ENCODE measurements around the gene IGFBP1.

Gene IGFBP1

DNA sequence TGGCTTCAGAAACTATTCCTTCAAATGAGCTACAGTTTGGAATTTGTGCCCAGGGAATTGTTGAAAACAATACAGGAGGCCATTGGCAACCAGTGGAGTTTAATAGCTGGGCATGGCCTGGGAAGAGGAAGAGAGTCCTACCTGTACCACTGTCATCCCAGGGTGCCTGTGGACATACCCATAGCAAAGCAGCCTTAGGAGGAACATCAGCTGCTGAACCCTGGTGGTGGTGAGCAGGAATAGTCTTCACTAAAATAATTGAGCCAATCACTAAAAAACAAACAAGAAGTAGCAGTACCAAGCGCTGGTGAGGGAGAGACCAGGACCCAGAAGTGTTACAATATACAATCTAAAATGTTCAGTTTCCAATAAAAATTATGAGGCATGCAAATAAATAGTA lies 14.5 kb downstream of the IGFBP1 start:
- no peak for DNase-seq (ENCODE audit: low read depth in 2 of 2)

DNA sequence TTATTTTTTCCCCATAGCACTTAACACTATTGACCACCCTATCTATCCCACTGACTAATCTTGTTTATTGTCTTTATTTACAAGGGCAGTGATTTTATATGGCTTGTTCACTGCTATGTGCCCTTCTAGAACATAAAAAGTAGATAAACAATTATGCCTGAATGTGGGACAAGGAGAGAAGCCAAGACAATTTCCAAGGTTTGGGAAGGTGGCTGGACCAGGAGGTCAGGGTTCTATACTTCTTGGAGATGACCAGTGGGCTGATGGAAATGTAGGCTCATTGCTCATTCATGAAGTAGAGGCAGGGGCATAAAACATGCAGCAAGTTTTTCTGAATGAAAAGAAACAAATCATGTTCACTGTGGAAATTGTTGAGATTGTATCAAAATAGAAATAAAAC lies 21.3 kb downstream of the IGFBP1 start:
- no peak for DNase-seq (ENCODE audit: low read depth in 2 of 2)

DNA sequence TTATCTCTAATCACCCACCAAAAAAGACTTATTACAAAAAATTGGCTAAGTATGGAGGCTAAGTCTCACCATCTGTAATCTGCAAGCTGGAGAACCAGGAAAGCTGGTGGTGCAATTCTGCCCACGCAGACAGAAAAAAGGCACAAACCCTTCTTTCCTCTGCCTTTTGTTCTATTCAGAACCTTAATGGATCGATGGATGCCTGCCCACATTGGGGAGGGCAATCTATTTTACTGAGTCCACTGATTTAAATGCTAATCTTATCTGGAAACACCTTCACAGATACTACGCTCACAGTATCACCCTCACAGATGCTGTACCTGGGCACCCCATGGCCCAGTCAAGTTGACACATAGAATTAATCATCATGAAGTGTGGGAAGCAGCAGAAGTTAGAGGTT lies 22.6 kb downstream of the IGFBP1 start:
- no peak for DNase-seq (ENCODE audit: low read depth in 2 of 2)

- DNase-seq (ENCODE audit: low read depth in 2 of 2) = no peak
Measured at GRCh38 chr7:45911311-45911710, 23.0 kb downstream of the IGFBP1 start.

GRCh38 chr7:45912972-45913371 lies 24.7 kb downstream of the IGFBP1 start:
- no peak for DNase-seq (ENCODE audit: low read depth in 2 of 2)

DNA sequence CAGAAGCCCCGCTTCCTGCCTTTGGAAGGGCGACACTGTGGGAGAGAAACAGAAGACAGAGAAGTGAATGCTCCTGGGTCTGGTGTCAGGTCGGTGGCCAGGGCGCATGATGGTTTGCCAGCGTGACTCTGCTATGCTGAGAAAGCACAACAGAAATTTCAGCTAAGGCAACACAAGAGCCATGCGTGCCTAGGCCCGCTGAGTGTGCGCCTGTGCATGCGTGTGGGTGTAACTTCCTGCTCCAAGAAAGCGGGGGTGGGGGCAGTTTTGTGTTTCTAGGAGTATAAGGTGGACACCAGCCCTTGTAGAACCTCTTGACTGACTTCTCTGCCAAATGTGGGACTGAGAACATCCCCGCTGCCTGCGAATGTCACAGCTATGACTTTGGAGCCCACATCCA lies 26.6 kb downstream of the IGFBP1 start:
- no peak for DNase-seq (ENCODE audit: low read depth in 2 of 2)

DNA sequence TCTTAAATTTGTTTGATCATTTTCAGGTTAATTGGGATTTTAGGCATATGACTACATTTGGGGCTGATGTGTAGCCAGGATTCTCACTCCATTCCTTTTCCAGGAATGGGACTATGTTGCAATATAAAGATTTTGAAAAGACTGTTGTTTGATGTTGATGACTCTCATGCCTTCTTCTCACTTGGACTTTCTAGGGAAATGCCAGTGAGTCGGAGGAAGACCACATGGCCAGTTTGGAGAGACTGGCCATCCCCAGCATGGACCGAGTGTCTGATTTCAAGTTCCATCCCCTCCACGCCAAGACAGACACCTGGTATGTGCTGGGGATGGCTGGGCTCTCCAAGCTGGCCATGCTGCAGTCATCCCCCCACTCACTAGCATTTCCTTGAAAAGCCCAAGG lies 27.3 kb downstream of the IGFBP1 start:
- no peak for DNase-seq (ENCODE audit: low read depth in 2 of 2)

- DNase-seq (ENCODE audit: low read depth in 2 of 2) = no peak
Measured at GRCh38 chr7:45917064-45917463, 28.8 kb downstream of the IGFBP1 start.

DNA sequence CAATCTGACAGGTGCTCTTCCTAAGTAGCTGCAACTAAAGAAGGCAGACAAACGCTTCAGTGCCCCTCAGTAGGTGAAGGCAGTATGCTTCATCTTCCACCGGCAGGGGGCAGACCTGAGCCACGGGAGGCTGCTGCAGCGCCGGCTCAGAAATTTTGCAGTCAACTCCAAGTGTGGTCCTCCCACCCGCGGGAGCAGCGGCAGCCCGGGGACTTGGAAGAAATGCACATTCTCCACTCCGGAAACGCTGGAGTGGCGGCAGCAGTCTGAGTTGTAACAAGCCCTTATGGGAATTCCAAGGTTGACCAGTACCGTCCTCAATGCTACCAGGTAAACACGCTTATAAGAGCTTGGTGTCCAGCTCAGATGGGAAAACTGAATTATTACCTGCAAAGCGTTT lies 29.4 kb downstream of the IGFBP1 start:
- DNase-seq (ENCODE audit: low read depth in 2 of 2) = peak; percentile 19 to 61

DNA sequence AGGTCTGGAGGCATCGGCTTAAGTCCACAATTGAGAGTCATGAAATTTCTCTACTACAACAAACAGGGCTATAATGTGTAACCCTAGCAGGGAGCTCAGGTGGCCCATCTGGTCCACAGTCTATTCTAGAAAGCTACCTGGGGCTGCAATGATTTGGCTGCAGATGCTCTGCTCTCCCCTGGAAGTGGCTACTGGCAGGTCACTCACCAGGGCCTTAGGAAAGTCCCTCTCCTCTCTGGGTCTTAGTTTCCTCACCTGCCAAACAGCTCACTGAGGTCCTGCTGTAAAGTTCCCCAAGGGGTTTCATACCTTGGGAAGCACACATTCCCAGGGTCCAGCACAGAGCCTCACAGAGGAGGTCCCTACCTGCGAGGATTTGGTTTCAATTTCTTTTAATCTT lies 30.3 kb downstream of the IGFBP1 start:
- DNase-seq (ENCODE audit: low read depth in 2 of 2) = no peak

- DNase-seq (ENCODE audit: low read depth in 2 of 2) = no peak
Measured at GRCh38 chr7:45919231-45919784, 31.0 kb downstream of the IGFBP1 start.

- no peak for DNase-seq (ENCODE audit: low read depth in 2 of 2)
Measured at GRCh38 chr7:45919993-45920459, 31.7 kb downstream of the IGFBP1 start.

- no peak for DNase-seq (ENCODE audit: low read depth in 2 of 2)
Measured at GRCh38 chr7:45920502-45921380, 32.5 kb downstream of the IGFBP1 start, which contains the start of gene IGFBP3. IGFBP3 (minus strand) TSS chr7:45921272; CDS start chr7:45921140, 132 bp downstream.

GRCh38 chr7:45921381-45921698 lies 33.1 kb downstream of the IGFBP1 start:
- no peak for DNase-seq (ENCODE audit: low read depth in 2 of 2)

DNA sequence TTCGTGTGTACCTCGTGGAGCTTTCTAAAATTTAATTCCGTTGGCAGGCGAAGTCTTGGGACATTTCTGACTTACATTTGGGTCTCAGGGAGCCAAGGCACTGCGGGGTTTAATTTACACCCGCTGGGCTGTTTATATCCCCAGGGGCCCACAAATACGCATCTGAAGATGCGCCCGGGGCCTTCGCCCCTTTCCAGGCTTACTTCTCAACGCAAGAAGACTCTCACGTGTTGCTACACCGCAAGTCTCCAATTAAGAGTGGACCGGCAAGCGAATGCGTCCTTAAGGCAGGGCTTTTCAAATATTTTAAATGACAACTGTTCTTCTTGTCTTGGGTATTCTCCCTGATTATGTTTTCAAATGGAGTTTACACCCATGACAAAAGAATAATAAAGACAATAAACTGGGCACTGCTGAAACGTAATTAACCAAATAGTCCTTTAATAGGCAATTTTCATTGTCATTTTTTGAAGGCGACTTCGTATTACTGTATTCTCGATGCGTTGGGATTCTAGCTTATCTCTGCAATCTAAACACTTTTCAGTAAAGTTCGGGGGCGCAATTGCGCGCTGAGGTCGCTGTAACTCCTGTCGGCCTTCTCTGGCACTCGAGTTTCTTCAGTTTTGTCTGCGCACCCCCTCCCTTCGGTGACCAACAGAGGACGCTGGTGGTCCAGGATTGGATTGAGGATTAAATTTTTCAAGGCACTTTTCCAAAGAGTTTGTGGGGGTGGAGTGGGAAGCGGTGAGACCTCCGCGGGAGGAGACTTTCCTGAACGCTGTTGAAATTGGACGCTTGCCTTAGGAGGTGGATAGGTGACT lies 33.6 kb downstream of the IGFBP1 start:
- DNase-seq (ENCODE audit: low read depth in 2 of 2) = no peak

DNA sequence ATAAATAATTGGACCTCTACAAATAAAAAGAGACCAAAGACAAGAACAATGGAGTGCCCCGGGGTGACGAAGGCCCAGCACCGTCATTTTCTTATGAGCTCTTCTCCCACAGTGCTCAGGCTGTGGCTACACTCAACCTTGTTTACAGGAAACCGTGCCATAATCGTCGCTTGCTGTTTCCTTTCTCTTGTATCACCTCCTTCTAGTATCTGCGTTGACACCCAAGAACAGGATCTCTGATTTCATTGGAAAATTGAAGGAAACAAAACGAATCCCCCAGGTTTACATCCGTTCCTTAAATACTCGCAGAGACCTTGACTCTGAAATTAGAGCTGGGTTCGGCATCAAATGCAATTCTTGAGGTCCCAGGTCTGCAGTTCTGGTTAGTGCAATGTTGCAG lies 34.5 kb downstream of the IGFBP1 start:
- no peak for DNase-seq (ENCODE audit: low read depth in 2 of 2)

DNA sequence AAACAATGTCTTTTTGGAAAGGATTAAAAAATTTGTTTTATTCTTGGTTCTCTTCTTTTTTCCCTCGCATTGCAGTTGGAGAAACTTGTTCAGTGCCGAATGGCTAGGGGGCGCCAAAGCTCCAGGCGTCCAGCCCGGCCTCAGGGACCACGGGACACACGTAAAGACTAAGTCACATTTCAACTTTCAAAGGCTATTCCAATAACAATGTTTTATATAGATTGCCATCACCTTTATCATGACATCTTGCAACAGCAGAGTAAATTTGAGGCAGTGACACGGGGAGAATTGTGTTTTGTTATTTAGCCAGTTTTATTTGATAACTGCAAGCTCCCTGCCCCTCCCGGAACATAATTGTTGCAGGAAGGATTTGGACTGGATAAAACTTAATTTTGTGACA lies 35.0 kb downstream of the IGFBP1 start:
- no peak for DNase-seq (ENCODE audit: low read depth in 2 of 2)

- DNase-seq (ENCODE audit: low read depth in 2 of 2) = no peak
Measured at GRCh38 chr7:45923818-45924217, 35.5 kb downstream of the IGFBP1 start.

GRCh38 chr7:45924283-45924682 lies 36.0 kb downstream of the IGFBP1 start:
- DNase-seq (ENCODE audit: low read depth in 2 of 2) = no peak

- DNase-seq (ENCODE audit: low read depth in 2 of 2) = no peak
Measured at GRCh38 chr7:45927721-45928120, 39.4 kb downstream of the IGFBP1 start.

- DNase-seq (ENCODE audit: low read depth in 2 of 2) = no peak
Measured at GRCh38 chr7:45930967-45931366, 42.7 kb downstream of the IGFBP1 start.

DNA sequence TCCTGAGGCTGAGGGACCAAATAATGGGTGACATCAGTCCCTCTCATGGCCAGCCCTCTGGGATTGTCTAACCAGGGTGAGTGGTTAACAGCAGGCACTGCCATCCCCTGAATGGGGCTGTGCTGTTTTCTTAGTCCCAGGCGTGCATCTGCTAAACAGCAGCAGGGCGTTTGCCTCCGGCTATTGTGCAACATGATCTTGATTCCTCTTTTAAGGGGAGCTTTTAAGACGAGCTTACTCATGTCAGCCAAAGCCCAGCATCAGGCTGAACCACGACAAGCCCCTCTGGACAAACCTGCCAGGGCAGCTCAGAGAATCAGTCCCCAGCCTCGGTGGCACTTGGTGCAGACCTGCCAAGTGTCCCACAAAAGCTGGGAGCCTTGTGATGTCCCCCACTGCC lies 49.0 kb downstream of the IGFBP1 start:
- no peak for DNase-seq (ENCODE audit: low read depth in 2 of 2)

DNA sequence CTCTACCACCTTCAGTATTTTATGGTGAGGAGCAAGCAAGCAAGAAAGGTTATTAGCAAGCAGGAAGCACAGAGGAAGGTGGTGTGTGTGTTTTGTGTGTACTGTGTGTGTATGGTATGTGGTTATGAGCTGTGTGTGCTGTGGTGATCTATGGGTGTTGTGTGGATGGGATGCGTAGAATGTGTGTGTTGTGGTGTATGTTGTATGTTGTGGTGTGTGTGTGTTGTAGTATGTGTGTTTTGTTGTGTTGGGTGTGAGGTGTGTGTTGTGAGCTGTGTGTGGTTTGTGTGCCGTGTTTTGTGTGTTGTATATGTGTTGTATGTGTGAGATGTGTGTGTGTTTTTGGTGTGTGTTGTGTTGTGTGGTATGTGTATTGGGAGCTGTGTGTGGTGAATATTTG lies 49.6 kb downstream of the IGFBP1 start:
- no peak for DNase-seq (ENCODE audit: low read depth in 2 of 2)

All from stimulated activated CD4-positive, alpha-beta T cell treated with anti-CD3 and anti-CD28 coated beads, Interleukin-1b, Interleukin-23, amount 100 ng/mL, for 1 hour (primary cell).